NT2/D1 (cell line): ENCODE data around the gene RPL18.

ENCODE experiments used
- DNase-seq: peaks from one replicate; pipeline ENCODE4 v3.0.0-alpha.2; 2011; ENCODE audit warnings: low read depth, low spot score
- H3K27me3 ChIP-seq: 2 replicates; pipeline ENCODE4 v1.6.0; 2011; ENCODE audit warnings: mild to moderate bottlenecking; ENCODE audit not compliant: insufficient read length, insufficient read depth
- H3K36me3 ChIP-seq: 2 replicates; pipeline ENCODE4 v1.6.1; 2011; ENCODE audit warnings: mild to moderate bottlenecking, low read length, mixed read lengths; ENCODE audit not compliant: insufficient read depth, insufficient read length
- H3K4me1 ChIP-seq: 2 replicates; pipeline ENCODE4 v1.5.1; 2011; ENCODE audit not compliant: insufficient read depth, insufficient read length
- H3K4me3 ChIP-seq: 2 replicates; pipeline ENCODE4 v1.5.1; 2011; ENCODE audit warnings: low read depth; ENCODE audit not compliant: insufficient read length
- H3K9ac ChIP-seq: 2 replicates; pipeline ENCODE4 v1.6.0; 2011; ENCODE audit warnings: low read depth; ENCODE audit not compliant: insufficient read length
- H3K9me3 ChIP-seq: 2 replicates; pipeline ENCODE4 v1.5.1; 2011; ENCODE audit warnings: mild to moderate bottlenecking, low read length; ENCODE audit not compliant: insufficient read depth
- SUZ12 ChIP-seq: IDR thresholded peaks from 2 replicates; pipeline ENCODE4 v1.6.1; 2011; ENCODE audit not compliant: insufficient read length, insufficient read depth; ENCODE audit errors: extremely low read depth
- YY1 ChIP-seq: IDR thresholded peaks from 2 replicates; pipeline ENCODE4 v1.6.1; 2011; ENCODE audit not compliant: insufficient read length, insufficient read depth
- ZNF274 ChIP-seq: IDR thresholded peaks from 2 replicates; pipeline ENCODE4 v1.6.1; 2011; ENCODE audit warnings: mild to moderate bottlenecking, low read depth, low read length

The RPL18 gene

DNA sequence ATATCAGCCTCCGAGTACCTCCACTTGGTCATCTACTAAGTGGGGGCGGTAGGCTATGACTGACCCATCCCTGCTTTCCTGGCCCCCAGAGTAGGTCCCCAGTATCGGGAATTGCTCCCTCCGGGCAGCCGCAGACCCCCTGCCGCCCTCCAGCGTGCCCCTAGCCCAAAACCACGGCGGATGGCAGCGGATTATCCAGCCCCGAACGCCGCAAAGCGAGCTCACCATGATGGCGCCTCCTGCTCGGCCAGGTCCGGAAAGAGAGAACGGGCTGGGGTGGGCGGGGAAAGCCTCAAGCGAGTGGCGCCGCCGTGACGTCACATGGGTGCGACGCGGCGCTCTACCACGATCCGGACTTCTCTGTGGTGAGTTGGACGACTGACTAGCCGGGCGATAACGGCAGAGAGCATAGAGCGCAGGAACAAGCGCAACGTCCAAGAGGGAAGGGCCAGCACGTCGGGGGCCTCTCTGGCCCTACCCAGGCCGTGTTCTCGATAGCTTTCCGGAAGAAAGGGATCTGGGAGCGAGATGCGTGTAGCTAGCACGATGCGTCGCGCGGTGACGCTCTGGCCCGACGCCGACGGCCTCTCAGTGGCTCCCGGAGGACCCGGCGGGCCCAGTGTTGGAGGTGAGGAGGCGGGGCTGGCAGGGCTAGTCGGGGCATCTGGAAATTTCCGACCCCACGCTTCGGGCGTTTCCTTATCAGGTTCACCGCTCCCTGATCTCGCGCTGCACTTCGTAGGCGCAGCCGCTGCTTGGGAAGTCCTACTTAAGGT is at the start of gene RPL18, which contains the start of gene SPHK2:
TSS of gene RPL18 (minus strand) at position 263 of the 776 bp plus-strand sequence. CDS start at position 228, 35 bp downstream.
TSS of gene SPHK2 (plus strand) at position 591 of the 776 bp plus-strand sequence. CDS start 1,009 bp downstream, outside the sequence.
- TF ChIP-seq YY1 = peak; percentile 14
- no peak for TF ChIP-seq SUZ12
- TF ChIP-seq ZNF274 = no peak
- H3K4me3 ChIP-seq = peak within 1 kb of the TSS; percentile 96
- no peaks in the 10 kb centered on the region for H3K9me3 ChIP-seq
- H3K4me1 ChIP-seq = peaks cover 23% of the 10 kb centered on the region
- peak within 1 kb of the TSS; percentile 96 for H3K9ac ChIP-seq
- H3K36me3 ChIP-seq = peaks cover 48% of the 10 kb centered on the region
- DNase-seq = peak; percentile 92
- no peaks in the 10 kb centered on the region for H3K27me3 ChIP-seq

DNA sequence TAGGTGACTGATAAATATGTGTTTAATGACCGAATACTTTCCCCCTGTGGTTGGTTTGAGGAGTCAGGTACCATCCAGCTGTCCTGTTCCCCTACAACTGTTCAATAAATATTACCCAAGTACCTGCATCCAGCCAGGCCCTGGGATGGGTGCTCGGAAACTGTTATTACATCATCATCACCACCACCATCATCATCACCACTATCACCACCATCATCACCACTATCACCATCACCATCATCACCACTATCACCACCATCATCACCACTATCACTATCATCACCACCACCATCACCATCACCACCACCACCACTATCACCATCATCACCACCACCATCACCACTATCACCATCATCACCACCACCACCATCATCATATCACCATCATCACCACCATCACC is 49.8 kb upstream of the RPL18 start:
- H3K9ac ChIP-seq = no peak overlapping the region
- H3K27me3 ChIP-seq = no peaks in the 10 kb centered on the region
- no peak for DNase-seq
- peaks cover 5% of the 10 kb centered on the region for H3K4me1 ChIP-seq
- H3K36me3 ChIP-seq = no peaks in the 10 kb centered on the region
- no peak overlapping the region for H3K4me3 ChIP-seq
- no peaks in the 10 kb centered on the region for H3K9me3 ChIP-seq
- TF ChIP-seq ZNF274 (no peak), SUZ12 (no peak), YY1 (no peak)

DNA sequence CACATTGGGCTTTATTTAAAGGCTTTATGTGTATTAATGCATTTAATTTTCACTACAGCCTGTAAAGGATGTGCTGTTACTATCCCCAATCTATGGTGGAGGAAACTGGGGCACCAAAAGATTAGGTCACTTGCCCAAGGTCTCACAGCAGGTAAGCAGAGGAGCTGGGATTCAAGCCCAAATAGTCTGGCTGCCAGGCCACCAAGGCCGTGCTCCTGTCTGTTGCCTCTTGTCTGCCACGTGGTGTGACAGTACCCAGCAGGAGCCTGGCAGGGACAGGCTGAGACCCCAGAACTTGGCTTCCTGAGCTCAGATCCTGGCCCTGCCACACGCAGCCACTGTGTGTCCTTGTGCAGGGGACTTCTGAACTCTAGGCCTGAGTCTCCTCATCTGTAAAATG is 49.4 kb upstream of the RPL18 start:
- no peak overlapping the region for H3K9ac ChIP-seq
- H3K36me3 ChIP-seq = no peaks in the 10 kb centered on the region
- no peak for TF ChIP-seq ZNF274
- H3K27me3 ChIP-seq = no peaks in the 10 kb centered on the region
- H3K9me3 ChIP-seq = no peaks in the 10 kb centered on the region
- no peak for DNase-seq
- no peak overlapping the region for H3K4me3 ChIP-seq
- H3K4me1 ChIP-seq = peaks cover 2% of the 10 kb centered on the region

DNA sequence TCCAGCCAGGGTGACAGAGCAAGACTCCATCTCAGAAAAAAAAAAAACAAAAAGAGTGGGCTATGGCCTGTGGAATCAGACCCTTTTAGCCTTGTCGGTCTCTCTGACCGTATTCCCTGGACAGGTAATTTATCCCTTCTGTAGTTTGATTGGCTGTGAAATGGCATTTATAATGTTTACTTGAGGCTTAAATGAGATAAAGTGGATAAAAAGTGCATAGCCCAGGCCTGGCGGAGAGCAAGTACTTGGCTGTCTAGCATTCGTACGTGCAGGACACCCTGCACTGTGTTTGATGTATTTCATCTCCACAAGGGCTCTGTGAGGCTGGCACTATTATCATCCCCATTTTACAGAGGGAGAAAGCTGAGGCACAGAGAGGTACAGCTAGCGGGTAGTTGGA is 46.8 kb upstream of the RPL18 start:
- no peaks in the 10 kb centered on the region for H3K36me3 ChIP-seq
- TF ChIP-seq SUZ12 (no peak), YY1 (no peak), ZNF274 (no peak)
- H3K9ac ChIP-seq = no peak overlapping the region
- no peaks in the 10 kb centered on the region for H3K27me3 ChIP-seq
- peaks cover 2% of the 10 kb centered on the region for H3K4me1 ChIP-seq
- no peak for DNase-seq
- no peak overlapping the region for H3K4me3 ChIP-seq
- peaks cover 4% of the 10 kb centered on the region; the same call in 1 of the 2 replicates for H3K9me3 ChIP-seq

DNA sequence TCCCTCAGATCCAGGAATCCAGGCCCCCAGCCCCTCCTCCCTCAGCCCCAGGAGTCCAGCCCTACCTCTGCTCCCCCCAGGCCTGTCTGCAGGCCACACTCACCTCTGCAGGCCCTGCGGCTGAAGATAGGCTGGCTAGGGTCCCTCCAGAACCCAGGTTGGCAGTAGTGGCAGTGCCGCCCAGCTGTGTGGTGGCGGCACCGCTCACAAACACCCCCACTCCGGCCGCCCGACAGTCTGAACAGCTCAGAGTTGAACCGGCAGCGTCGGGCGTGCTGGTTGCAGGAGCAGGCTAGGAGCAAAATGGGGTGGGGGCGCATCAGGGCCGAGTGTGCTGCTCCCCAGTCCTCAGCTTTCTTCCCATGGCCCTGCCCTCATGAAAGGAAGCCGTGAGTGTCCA is 45.5 kb upstream of the RPL18 start:
- H3K36me3 ChIP-seq = no peaks in the 10 kb centered on the region
- no peaks in the 10 kb centered on the region for H3K27me3 ChIP-seq
- TF ChIP-seq YY1 (no peak), ZNF274 (no peak), SUZ12 (no peak)
- H3K4me3 ChIP-seq = no peak overlapping the region
- no peak for DNase-seq
- peaks cover 2% of the 10 kb centered on the region for H3K4me1 ChIP-seq
- H3K9me3 ChIP-seq = peaks cover 5% of the 10 kb centered on the region; the same call in 1 of the 2 replicates
- no peak overlapping the region for H3K9ac ChIP-seq

DNA sequence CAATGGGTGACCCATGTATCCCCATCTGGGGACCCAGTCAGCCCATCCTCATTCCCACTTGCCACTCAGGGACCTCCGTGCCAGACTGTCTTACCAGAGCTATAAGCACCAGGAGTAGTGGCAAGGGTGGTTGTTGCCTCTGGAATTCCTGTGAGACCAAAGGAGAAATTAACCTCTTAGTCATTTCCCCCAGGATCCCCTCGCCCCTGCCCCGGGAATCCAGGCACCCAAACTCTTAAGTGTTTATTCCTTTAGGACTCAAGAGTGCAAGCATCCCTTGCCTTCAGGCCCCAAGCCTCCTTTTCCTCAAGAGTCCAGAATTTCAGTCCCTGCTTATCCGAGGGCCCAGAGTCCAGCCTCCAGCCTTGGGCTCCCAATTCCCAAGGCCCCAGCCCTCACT is 44.7 kb upstream of the RPL18 start:
- TF ChIP-seq SUZ12 (no peak), YY1 (no peak), ZNF274 (no peak)
- DNase-seq = no peak
- Histone ChIP-seq H3K9me3 (peaks cover 5% of the 10 kb centered on the region; the same call in 1 of the 2 replicates), H3K4me3 (no peak overlapping the region), H3K4me1 (peaks cover 2% of the 10 kb centered on the region), H3K36me3 (no peaks in the 10 kb centered on the region), H3K27me3 (no peaks in the 10 kb centered on the region), H3K9ac (no peak overlapping the region)

DNA sequence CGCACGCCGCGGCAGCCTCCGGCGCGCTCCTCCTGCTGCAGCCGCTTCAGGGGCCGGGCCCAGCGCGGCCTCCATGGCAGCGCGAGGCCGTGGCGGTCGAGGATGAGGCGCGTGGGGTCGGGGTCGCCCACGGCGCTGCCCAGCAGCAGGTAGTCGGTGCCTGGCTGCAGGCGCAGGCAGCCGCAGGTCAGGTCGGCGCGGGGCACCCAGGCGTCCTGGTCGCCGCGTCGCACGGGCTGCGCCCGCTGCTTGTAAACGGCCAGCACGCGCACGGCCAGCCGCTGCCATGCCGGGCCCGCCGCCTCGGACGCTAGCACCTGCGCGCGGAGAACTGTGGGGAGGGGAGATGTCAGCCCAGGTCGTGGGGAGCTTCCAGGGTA is 42.7 kb upstream of the RPL18 start:
- no peak for TF ChIP-seq YY1
- peaks cover 5% of the 10 kb centered on the region; the same call in 1 of the 2 replicates for H3K9me3 ChIP-seq
- DNase-seq = no peak

More for the DNA sequence above, 42.7 kb upstream of the RPL18 start:
- H3K4me3 ChIP-seq = no peak overlapping the region
- H3K4me1 ChIP-seq = peaks cover 3% of the 10 kb centered on the region
- H3K9ac ChIP-seq = no peak overlapping the region
- H3K27me3 ChIP-seq = no peaks in the 10 kb centered on the region
- no peaks in the 10 kb centered on the region for H3K36me3 ChIP-seq
